ENCODE measurements around the gene HEXD.

Gene HEXD

GRCh38 chr17:82491533-82491932 is 73.4 kb downstream of the HEXD start:
- POLR2A ChIA-PET: interaction anchor here (1.6 kb wide), 1 partner anchor 28 kb away, joined by 5 read pairs; the partner anchor contains the start of gene FOXK2
- TF ChIP-seq ZNF384 (IDR thresholded peaks at IDR 0.05) (no peak), TARDBP (IDR thresholded peaks at IDR 0.05) (no peak), LEF1 (IDR thresholded peaks at IDR 0.05; ENCODE audit: borderline replicate concordance) (no peak), CTBP1 (IDR thresholded peaks at IDR 0.05; ENCODE audit: borderline replicate concordance) (no peak), SP1 (IDR thresholded peaks at IDR 0.05) (no peak), NFRKB (IDR thresholded peaks at IDR 0.05) (no peak), L3MBTL2 (conservative IDR thresholded peaks at IDR 0.05) (no peak)
- no peak for DNase-seq (ENCODE audit: extremely low spot score)
- CTCF ChIA-PET: no interaction called here

Measured in HEK293T (cell line).